Caco-2 (cell line): ENCODE results near the gene CTSZ. TPM values are rescaled to one million over a fixed set of nuclear protein-coding genes. Genes with fewer than 3 reads are reported as not detected.

Source experiments
- BruUV-seq: library from RNA; stranded (reverse); fragments of 400-500 nt; replicated peaks from 2 replicates; lab custom pipeline; 2021; lab: Mats Ljungman, UMichigan
- CTCF ChIA-PET: fragments of 300-600 bp; sonication (Branson Sonifier 250); formaldehyde crosslinking; loops from one replicate; lab custom pipeline; 2022; ENCODE audit warnings: antibody characterized with exemption; lab: Charles Lee
- POLR2A ChIA-PET: fragments of 300-600 bp; sonication (Branson Sonifier 250); formaldehyde crosslinking; loops from one replicate; lab custom pipeline; 2022; ENCODE audit warnings: antibody characterized with exemption; lab: Charles Lee
- DNase-seq, 2 experiments: peaks; one replicate each; pipeline versions ENCODE4 v3.0.0 to v3.0.0-alpha.2; 2020 to 2022
- H3K27me3 ChIP-seq: replicated peaks from 2 replicates; pipeline ENCODE4 v1.6.0; 2011; ENCODE audit warnings: low read length; ENCODE audit not compliant: control insufficient read depth, insufficient read depth
- H3K36me3 ChIP-seq: 2 replicates; pipeline ENCODE4 v1.5.1; 2011; ENCODE audit warnings: low read length; ENCODE audit not compliant: control insufficient read depth, insufficient read depth
- H3K4me1 ChIP-seq: fragments of 250-450 bp; sonication (Bioruptor Pico); 2 replicates; pipeline ENCODE4 v1.5.1; 2020; ENCODE audit warnings: mild to moderate bottlenecking
- H3K4me3 ChIP-seq: 2 replicates; pipeline ENCODE4 v1.5.1; 2011; ENCODE audit warnings: low read depth, mild to moderate bottlenecking, control low read depth, low read length
- H3K9me3 ChIP-seq: fragments of 250-450 bp; sonication (Bioruptor Pico); 2 replicates; pipeline ENCODE4 v1.5.1; 2020; ENCODE audit warnings: mild to moderate bottlenecking, moderate library complexity
- H3K27ac Mint-ChIP-seq: one replicate; pipeline ENCODE4 v1.8.0; 2022; ENCODE audit warnings: mixed read lengths; ENCODE audit not compliant: unreplicated experiment
- H3K27me3 Mint-ChIP-seq: one replicate; pipeline ENCODE4 v1.8.0; 2022; ENCODE audit warnings: mixed read lengths; ENCODE audit not compliant: insufficient read depth, unreplicated experiment
- H3K36me3 Mint-ChIP-seq: one replicate; pipeline ENCODE4 v1.8.0; 2022; ENCODE audit warnings: mild to moderate bottlenecking, mixed read lengths; ENCODE audit not compliant: insufficient read depth, unreplicated experiment
- H3K4me1 Mint-ChIP-seq: one replicate; pipeline ENCODE4 v1.8.0; 2022; ENCODE audit warnings: low read depth, mixed read lengths; ENCODE audit not compliant: unreplicated experiment
- H3K4me3 Mint-ChIP-seq: one replicate; pipeline ENCODE4 v1.8.0; 2022; ENCODE audit warnings: mild to moderate bottlenecking, moderate library complexity, mixed read lengths; ENCODE audit not compliant: unreplicated experiment
- H3K9me3 Mint-ChIP-seq: one replicate; pipeline ENCODE4 v1.8.0; 2022; ENCODE audit warnings: mixed read lengths; ENCODE audit not compliant: unreplicated experiment
- intact Hi-C: fragments of 100-400 bp; cut with micrococcal nuclease; formaldehyde crosslinking; loops from one replicate; pipeline ENCODE4 v1.10.0; 2022; ENCODE audit not compliant: unreplicated experiment
- total RNA-seq: library from RNA; stranded (reverse); gene quantifications from 2 replicates; pipeline ENCODE4 v1.2.3, GENCODE V29; 2022
- TF ChIP-seq, protein P1 (sequence below), 2 experiments: fragments of 200-600 bp in 1 of 2; IDR thresholded peaks; 1 replicate in 1 of 2; 2 replicates in 1 of 2; pipeline versions ENCODE4 v1.5.1 to v1.8.0; 2011 to 2022; ENCODE audit warnings: antibody characterized with exemption in 1 of 2, control low read depth in 1 of 2, inconsistent platforms in 1 of 2, low read depth in 1 of 2, low read length in 1 of 2, mild to moderate bottlenecking in 1 of 2, moderate library complexity in 1 of 2; ENCODE audit not compliant: insufficient read depth in 1 of 2, severe bottlenecking in 1 of 2, unreplicated experiment in 1 of 2

CTSZ gene
- total RNA-seq, 1 experiment from 2014 or later: 228 TPM

DNA sequence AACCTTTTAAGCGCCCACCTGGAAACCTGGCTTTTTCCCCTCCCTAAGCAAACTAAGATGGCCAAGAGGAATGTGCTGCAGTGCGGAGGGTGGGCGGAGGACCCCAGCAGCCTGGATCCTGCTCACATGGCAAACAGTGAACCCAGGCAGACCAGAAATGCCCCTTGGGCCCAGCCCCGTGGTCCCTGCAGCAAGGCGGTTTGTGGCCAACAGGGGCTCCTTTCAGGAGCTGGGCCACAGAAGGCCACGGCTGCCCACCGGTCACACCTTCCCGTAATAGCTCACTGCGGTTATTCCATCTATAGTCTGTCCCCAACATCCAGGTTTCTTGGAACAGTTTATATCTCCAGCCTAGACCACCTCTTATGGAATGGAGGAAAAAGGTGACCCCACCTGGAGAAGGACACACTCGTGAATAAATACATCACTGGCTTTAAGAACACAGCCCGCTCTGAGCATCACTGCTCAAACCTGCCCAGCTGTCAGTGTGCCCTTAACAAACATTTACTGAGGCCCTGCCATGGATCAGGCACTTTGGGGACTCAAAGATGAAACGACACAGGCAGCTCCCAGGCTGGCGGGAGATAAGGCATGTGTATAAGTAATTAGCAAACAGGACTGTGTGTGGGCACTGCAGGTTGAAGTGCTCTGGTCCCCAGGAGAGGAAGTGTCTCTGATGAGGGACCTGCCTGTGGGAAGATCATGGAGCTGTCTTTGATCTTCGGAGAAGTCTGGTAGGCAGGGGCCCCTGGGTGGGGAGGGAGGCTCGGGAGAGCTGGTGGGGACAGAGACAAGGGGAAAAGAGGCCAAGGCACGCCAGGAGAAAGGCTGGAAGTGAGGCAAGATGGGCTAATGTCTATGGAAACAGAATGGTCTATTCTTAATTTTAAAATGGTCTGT lies 9.0 kb upstream of the CTSZ start:
- Histone ChIP-seq H3K27me3 (no peaks in the 10 kb centered on the region), H3K36me3 (no peaks in the 10 kb centered on the region), H3K4me3 (no peak overlapping the region), H3K4me1 (peaks cover 17% of the 10 kb centered on the region), H3K9me3 (no peaks in the 10 kb centered on the region)
- Mint-ChIP-seq H3K27ac (no peak overlapping the region), H3K4me1 (peaks cover 28% of the 10 kb centered on the region), H3K4me3 (no peak overlapping the region), H3K9me3 (no peaks in the 10 kb centered on the region), H3K36me3 (peaks cover 6% of the 10 kb centered on the region), H3K27me3 (no peaks in the 10 kb centered on the region)
- TF ChIP-seq, protein P1, sequence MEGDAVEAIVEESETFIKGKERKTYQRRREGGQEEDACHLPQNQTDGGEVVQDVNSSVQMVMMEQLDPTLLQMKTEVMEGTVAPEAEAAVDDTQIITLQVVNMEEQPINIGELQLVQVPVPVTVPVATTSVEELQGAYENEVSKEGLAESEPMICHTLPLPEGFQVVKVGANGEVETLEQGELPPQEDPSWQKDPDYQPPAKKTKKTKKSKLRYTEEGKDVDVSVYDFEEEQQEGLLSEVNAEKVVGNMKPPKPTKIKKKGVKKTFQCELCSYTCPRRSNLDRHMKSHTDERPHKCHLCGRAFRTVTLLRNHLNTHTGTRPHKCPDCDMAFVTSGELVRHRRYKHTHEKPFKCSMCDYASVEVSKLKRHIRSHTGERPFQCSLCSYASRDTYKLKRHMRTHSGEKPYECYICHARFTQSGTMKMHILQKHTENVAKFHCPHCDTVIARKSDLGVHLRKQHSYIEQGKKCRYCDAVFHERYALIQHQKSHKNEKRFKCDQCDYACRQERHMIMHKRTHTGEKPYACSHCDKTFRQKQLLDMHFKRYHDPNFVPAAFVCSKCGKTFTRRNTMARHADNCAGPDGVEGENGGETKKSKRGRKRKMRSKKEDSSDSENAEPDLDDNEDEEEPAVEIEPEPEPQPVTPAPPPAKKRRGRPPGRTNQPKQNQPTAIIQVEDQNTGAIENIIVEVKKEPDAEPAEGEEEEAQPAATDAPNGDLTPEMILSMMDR (IDR thresholded peaks at IDR 0.05; ENCODE audit: insufficient read depth in 1 of 2, low read depth in 1 of 2, low read length in 1 of 2, severe bottlenecking in 1 of 2, unreplicated experiment in 1 of 2): no peak
- BruUV-seq: no TSS peak
- ChIA-PET POLR2A (interaction anchor here (1.0 to 4.0 kb wide), 2 partner anchors 16 to 32 kb away, joined by 3 to 19 read pairs; partner anchors contain the start of gene ATP5F1E), CTCF (interaction anchor here (1.0 to 1.5 kb wide), 3 partner anchors 16 to 206 kb away, joined by 4 to 6 read pairs (median 4); partner anchors contain the start of gene ATP5F1E)
- intact Hi-C loops: loop anchor here (1.0 kb wide), 2 partner anchors 16 to 26 kb away; partner anchors contain the start of genes ATP5F1E and PRELID3B
- peak; percentile 69 to 82 for DNase-seq

DNA sequence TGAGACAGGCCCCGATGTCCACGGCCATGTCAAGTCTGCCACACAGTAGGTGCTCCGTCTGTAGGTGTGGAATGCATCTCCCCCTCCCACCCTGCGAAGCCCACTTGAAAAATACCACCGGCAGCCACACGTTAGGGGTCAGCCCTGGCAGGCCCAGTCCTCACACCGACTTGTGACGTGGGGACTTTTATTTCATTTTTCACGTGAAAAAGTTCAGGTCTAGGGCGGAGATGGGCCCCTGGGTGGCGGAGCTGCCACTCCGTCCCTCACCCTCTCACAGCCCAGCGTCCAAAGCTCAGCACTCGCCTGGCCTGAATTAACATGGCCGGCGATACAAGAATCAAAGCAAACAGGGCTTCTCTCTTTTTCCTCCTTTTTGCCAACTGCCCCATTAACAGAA lies 8.4 kb upstream of the CTSZ start:
- Mint-ChIP-seq H3K27ac (no peak overlapping the region), H3K4me1 (peaks cover 28% of the 10 kb centered on the region), H3K4me3 (no peak overlapping the region), H3K36me3 (peaks cover 6% of the 10 kb centered on the region), H3K9me3 (no peaks in the 10 kb centered on the region), H3K27me3 (no peaks in the 10 kb centered on the region)
- no TSS peak for BruUV-seq
- CTCF ChIA-PET: no interaction called here
- no peak for DNase-seq
- Histone ChIP-seq H3K9me3 (no peaks in the 10 kb centered on the region), H3K36me3 (no peaks in the 10 kb centered on the region), H3K27me3 (no peaks in the 10 kb centered on the region), H3K4me1 (peaks cover 17% of the 10 kb centered on the region), H3K4me3 (no peak overlapping the region)
- POLR2A ChIA-PET: interaction anchor here (4.0 kb wide), 1 partner anchor 17 kb away, joined by 19 read pairs; the partner anchor contains the start of gene ATP5F1E
- intact Hi-C loops: no loop called here
- TF ChIP-seq, protein P1 (IDR thresholded peaks at IDR 0.05; ENCODE audit: insufficient read depth in 1 of 2, low read depth in 1 of 2, low read length in 1 of 2, severe bottlenecking in 1 of 2, unreplicated experiment in 1 of 2): no peak

DNA sequence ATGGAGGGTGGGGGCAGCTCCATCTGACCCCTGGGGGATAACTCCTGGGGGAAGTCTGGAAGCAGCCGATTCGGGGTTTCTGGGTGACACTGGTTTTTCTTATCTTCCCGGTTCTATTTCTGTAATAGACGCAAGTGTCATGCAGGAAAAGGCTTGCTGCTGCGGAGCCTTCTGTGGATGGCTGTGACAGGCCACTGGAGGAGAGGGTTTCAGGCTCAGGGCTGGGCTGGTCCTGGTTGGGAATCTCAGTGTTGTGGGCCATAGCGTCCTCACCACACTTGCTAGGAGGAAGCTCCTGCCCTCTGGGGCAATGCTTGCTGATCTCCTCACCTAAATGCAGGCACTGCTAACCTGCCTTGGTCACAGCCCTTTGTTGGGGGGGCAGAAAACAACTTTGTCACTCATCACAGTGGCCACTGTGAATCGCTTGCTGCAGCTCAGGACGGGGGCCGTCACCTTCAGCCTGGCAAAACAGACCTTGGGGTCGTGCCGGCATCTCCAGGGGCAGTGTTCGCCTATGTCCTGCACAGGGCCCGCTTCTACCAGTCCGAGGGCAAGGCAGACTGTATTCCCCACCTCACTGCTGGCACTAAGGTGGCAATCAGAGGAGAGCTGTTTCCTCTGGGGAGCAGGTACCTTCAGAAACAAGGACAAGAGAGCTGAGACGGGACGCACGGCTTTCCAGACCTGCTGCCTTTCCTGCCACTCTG lies 7.8 kb upstream of the CTSZ start:
- Mint-ChIP-seq H3K27me3 (no peaks in the 10 kb centered on the region), H3K27ac (no peak overlapping the region), H3K4me1 (peaks cover 28% of the 10 kb centered on the region), H3K9me3 (no peaks in the 10 kb centered on the region), H3K4me3 (no peak overlapping the region), H3K36me3 (peaks cover 6% of the 10 kb centered on the region)
- Histone ChIP-seq H3K4me1 (peaks cover 17% of the 10 kb centered on the region), H3K27me3 (no peaks in the 10 kb centered on the region), H3K36me3 (no peaks in the 10 kb centered on the region), H3K4me3 (no peak overlapping the region), H3K9me3 (no peaks in the 10 kb centered on the region)
- TF ChIP-seq, protein P1 (IDR thresholded peaks at IDR 0.05; ENCODE audit: insufficient read depth in 1 of 2, low read depth in 1 of 2, low read length in 1 of 2, severe bottlenecking in 1 of 2, unreplicated experiment in 1 of 2): no peak
- ChIA-PET POLR2A (interaction anchor here (4.0 kb wide), 1 partner anchor 17 kb away, joined by 19 read pairs; the partner anchor contains the start of gene ATP5F1E), CTCF (no interaction called here)
- no peak for DNase-seq
- intact Hi-C loops: no loop called here
- BruUV-seq: no TSS peak
